HepG2 (cell line): ENCODE data around the gene MKS1. TPM values are rescaled to one million over a fixed set of nuclear protein-coding genes. Genes with fewer than 3 reads are reported as not detected.

Source experiments
- ATAC-seq: fragments of 200-7000 bp; cut with Tn5 transposase; 3 replicates; pipeline ENCODE4 v1.9.1; 2020; ENCODE audit warnings: mild to moderate bottlenecking, moderate library complexity
- BruUV-seq: library from RNA; stranded (reverse); fragments of 400-500 nt; replicated peaks from 2 replicates; lab custom pipeline; 2021; lab: Mats Ljungman, UMichigan
- CTCF ChIA-PET: fragments of 300-600 bp; formaldehyde crosslinking; extraction: SDS; loops from one replicate; lab custom pipeline; 2021; ENCODE audit warnings: low total read pairs, inconsistent platforms, low intra/inter-chr PET ratio; lab: Yijun Ruan, JAX
- POLR2A ChIA-PET: fragments of 350-600 bp; sonication (Branson Sonifier 250); formaldehyde crosslinking; loops from one replicate; lab custom pipeline; 2020; ENCODE audit warnings: antibody characterized with exemption, inconsistent platforms; lab: Yijun Ruan, JAX
- DNase-seq: peaks from one replicate; pipeline ENCODE4 v3.0.0-alpha.2; 2015; ENCODE audit warnings: low spot score
- FAIRE-seq: peaks from 3 replicates; lab custom pipeline; 2011; peaks lifted over from hg19 to GRCh38; lab: Jason Lieb, UNC
- H2AFZ ChIP-seq: one replicate; pipeline ENCODE4 v1.6.1; 2011; ENCODE audit warnings: low read length, inconsistent platforms
- H3K27ac ChIP-seq: fragments of 300-600 bp; 3 replicates; pipeline ENCODE4 v1.8.0; 2011; ENCODE audit warnings: mixed run types, mild to moderate bottlenecking, mixed read lengths, low read length, inconsistent platforms; ENCODE audit not compliant: insufficient read depth; ENCODE audit errors: extremely low read length
- H3K27me3 ChIP-seq, 2 experiments: fragments of 200-600 bp in 1 of 2; 2 replicates in 1 of 2; 3 replicates in 1 of 2; pipeline versions ENCODE4 v1.6.0 to v1.8.0; 2011; ENCODE audit warnings: low read length in 2 of 2, mild to moderate bottlenecking in 2 of 2, moderate library complexity in 2 of 2, inconsistent platforms in 1 of 2; ENCODE audit not compliant: insufficient read depth in 2 of 2, control insufficient read depth in 1 of 2
- H3K36me3 ChIP-seq, 2 experiments: fragments of 200-600 bp in 1 of 2; replicated peaks in 1 of 2; 2 replicates in 1 of 2; 3 replicates in 1 of 2; pipeline versions ENCODE4 v1.5.1 to v1.8.0; 2011; ENCODE audit warnings: low read length in 2 of 2, inconsistent platforms in 1 of 2; ENCODE audit not compliant: insufficient read depth in 2 of 2, control insufficient read depth in 1 of 2
- H3K4me1 ChIP-seq: 2 replicates; pipeline ENCODE4 v1.5.1; 2012; ENCODE audit warnings: low read length, inconsistent platforms; ENCODE audit not compliant: insufficient read depth
- H3K4me2 ChIP-seq: 2 replicates; pipeline ENCODE4 v1.6.0; 2011; ENCODE audit warnings: low read depth, low read length, inconsistent platforms
- H3K4me3 ChIP-seq, 3 experiments: fragments of 200-600 bp in 1 of 3; sonication (generic), shearing (Covaris generic) in 1 of 3; replicated peaks in 1 of 3; 2 replicates each; pipeline ENCODE4 v1.5.1; 2011 to 2016; ENCODE audit warnings: low read length in 3 of 3, inconsistent platforms in 2 of 3, low read depth in 2 of 3, mild to moderate bottlenecking in 2 of 3, control low read depth in 1 of 3, mixed read lengths in 1 of 3; ENCODE audit not compliant: insufficient read depth in 1 of 3
- H3K79me2 ChIP-seq: one replicate; pipeline ENCODE4 v1.6.1; 2011; ENCODE audit warnings: low read length, inconsistent platforms; ENCODE audit not compliant: insufficient read depth
- H3K9ac ChIP-seq: 2 replicates; pipeline ENCODE4 v1.6.0; 2011; ENCODE audit warnings: mild to moderate bottlenecking, low read depth, low read length, inconsistent platforms; ENCODE audit not compliant: insufficient read depth
- H3K9me3 ChIP-seq: 2 replicates; pipeline ENCODE4 v1.5.1; 2012; ENCODE audit warnings: mild to moderate bottlenecking, low read length
- H4K20me1 ChIP-seq: 2 replicates; pipeline ENCODE4 v1.6.0; 2011; ENCODE audit warnings: inconsistent platforms, mild to moderate bottlenecking, low read length, moderate library complexity; ENCODE audit not compliant: insufficient read depth
- AKAP8 ChIP-seq: sonication (generic); formaldehyde crosslinking; IDR thresholded peaks from 2 replicates; pipeline ENCODE4 v1.5.1; 2020; ENCODE audit warnings: mild to moderate bottlenecking, missing genetic modification reagents
- IKZF1 ChIP-seq: fragments of 450-650 bp; IDR thresholded peaks from 2 replicates; pipeline ENCODE4 v1.7.1; 2016
- KLF16 ChIP-seq, 2 experiments: sonication (generic) in 1 of 2; formaldehyde crosslinking in 1 of 2; IDR thresholded peaks; 2 replicates each; pipeline versions ENCODE4 v1.6.1 to v1.8.0; 2016 to 2023; ENCODE audit warnings: missing genetic modification reagents in 2 of 2, missing compliant biosample characterization in 1 of 2
- MBNL3 ChIP-seq: fragments of 250-450 bp; sonication (Bioruptor Pico); conservative IDR thresholded peaks from 2 replicates; pipeline ENCODE4 v1.8.0; 2022; ENCODE audit warnings: mild to moderate bottlenecking, inconsistent platforms
- POLR2G ChIP-seq: fragments of 200-400 bp; formaldehyde crosslinking; IDR thresholded peaks from 2 replicates; pipeline ENCODE4 v1.6.1; 2018; ENCODE audit warnings: mild to moderate bottlenecking, low read depth, low read length, moderate library complexity
- TARDBP ChIP-seq: sonication (generic); formaldehyde crosslinking; IDR thresholded peaks from 2 replicates; pipeline ENCODE4 v1.8.0; 2022; ENCODE audit warnings: mild to moderate bottlenecking, missing genetic modification reagents
- ZNF138 ChIP-seq: sonication (generic); formaldehyde crosslinking; IDR thresholded peaks from 2 replicates; pipeline ENCODE4 v1.5.0; 2020; ENCODE audit warnings: mild to moderate bottlenecking, low read depth, missing genetic modification reagents
- ZNF605 ChIP-seq: sonication (generic); formaldehyde crosslinking; IDR thresholded peaks from 2 replicates; pipeline ENCODE4 v1.8.0; 2022; ENCODE audit warnings: mild to moderate bottlenecking, missing genetic modification reagents
- ZNF629 ChIP-seq: sonication (generic); formaldehyde crosslinking; conservative IDR thresholded peaks from 2 replicates; pipeline ENCODE4 v1.5.0; 2020; ENCODE audit warnings: missing genetic modification reagents
- WGBS: methylation state at CpG from one replicate; pipeline ENCODE4 v1.1.6; 2017; ENCODE audit warnings: low lambda C conversion rate; 5-methylcytosine and 5-hydroxymethylcytosine counted together
- in situ Hi-C: cut with HindIII; loops from 2 replicates; pipeline ENCODE4 v1.10.0; 2017; ENCODE audit warnings: low pct_unique_long_range_greater_than_20kb; ENCODE audit not compliant: extremely low pct_ligation_motif_present
- intact Hi-C: fragments of 100-400 bp; cut with micrococcal nuclease; formaldehyde crosslinking; loops from one replicate; pipeline ENCODE4 v1.10.0; 2022; ENCODE audit not compliant: unreplicated experiment
- polyA plus RNA-seq, 8 experiments: library from polyadenylated mRNA; depleted of rRNA in 3 of 8; stranded (reverse) in 7 of 8; unstranded in 1 of 8; fragments of >200 nt; fragmentation: Illumina TruSeq in 4 of 8; extraction: Trizol in 4 of 8; gene quantifications; 2 replicates each; pipeline versions ENCODE4 v1.2.1 to v1.2.3, GENCODE V29; 2011 to 2016; ENCODE audit warnings: low read depth in 4 of 8, missing spikeins in 1 of 8, mixed read lengths in 1 of 8; ENCODE audit not compliant: insufficient read depth in 1 of 8
- total RNA-seq, 5 experiments: library from RNA; depleted of rRNA; stranded (reverse); fragments of >200 nt; fragmentation: Illumina TruSeq; extraction: Trizol; gene quantifications; 2 replicates each; pipeline ENCODE4 v1.2.3, GENCODE V29; 2016; ENCODE audit warnings: low read depth in 1 of 5
- TF ChIP-seq, protein P1 (sequence below): IDR thresholded peaks from 2 replicates; pipeline ENCODE4 v1.4.0; 2020; ENCODE audit warnings: mild to moderate bottlenecking, missing genetic modification reagents
- TF ChIP-seq, protein P2 (sequence below): IDR thresholded peaks from 2 replicates; pipeline ENCODE4 v1.6.1; 2016; ENCODE audit warnings: mild to moderate bottlenecking, missing biosample characterization, missing genetic modification reagents

Gene MKS1
- total and polyA plus RNA-seq, 2 of the 13 experiments (the other 11 are each of a cell fraction or from before 2014, with no cell fraction given) = 16.1 to 26.3 TPM

DNA sequence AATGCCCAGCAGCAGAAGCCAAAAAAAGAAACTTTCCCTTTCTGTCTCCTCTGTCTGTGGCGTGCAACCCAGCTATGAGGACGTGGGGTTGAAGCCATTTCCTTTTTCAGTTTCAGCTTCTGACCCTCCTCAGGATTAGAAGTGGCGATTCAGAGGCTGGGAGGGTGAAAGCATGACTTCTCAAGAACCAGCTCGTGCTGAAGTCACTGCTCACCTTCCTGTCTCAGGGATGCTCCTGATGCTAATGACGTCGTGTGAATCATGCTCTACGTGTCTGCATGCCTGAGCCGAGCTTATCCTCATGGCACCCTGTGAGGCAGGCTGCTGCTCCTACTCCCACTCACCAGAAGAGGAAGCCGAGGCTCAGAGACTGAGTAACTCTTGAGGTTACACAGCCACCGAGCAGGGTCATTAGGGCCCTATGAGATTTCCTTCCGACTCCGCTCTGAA lies 13.7 kb upstream of the MKS1 start (continued):
- TF ChIP-seq, protein P1, sequence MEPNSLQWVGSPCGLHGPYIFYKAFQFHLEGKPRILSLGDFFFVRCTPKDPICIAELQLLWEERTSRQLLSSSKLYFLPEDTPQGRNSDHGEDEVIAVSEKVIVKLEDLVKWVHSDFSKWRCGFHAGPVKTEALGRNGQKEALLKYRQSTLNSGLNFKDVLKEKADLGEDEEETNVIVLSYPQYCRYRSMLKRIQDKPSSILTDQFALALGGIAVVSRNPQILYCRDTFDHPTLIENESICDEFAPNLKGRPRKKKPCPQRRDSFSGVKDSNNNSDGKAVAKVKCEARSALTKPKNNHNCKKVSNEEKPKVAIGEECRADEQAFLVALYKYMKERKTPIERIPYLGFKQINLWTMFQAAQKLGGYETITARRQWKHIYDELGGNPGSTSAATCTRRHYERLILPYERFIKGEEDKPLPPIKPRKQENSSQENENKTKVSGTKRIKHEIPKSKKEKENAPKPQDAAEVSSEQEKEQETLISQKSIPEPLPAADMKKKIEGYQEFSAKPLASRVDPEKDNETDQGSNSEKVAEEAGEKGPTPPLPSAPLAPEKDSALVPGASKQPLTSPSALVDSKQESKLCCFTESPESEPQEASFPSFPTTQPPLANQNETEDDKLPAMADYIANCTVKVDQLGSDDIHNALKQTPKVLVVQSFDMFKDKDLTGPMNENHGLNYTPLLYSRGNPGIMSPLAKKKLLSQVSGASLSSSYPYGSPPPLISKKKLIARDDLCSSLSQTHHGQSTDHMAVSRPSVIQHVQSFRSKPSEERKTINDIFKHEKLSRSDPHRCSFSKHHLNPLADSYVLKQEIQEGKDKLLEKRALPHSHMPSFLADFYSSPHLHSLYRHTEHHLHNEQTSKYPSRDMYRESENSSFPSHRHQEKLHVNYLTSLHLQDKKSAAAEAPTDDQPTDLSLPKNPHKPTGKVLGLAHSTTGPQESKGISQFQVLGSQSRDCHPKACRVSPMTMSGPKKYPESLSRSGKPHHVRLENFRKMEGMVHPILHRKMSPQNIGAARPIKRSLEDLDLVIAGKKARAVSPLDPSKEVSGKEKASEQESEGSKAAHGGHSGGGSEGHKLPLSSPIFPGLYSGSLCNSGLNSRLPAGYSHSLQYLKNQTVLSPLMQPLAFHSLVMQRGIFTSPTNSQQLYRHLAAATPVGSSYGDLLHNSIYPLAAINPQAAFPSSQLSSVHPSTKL = no peak

DNA sequence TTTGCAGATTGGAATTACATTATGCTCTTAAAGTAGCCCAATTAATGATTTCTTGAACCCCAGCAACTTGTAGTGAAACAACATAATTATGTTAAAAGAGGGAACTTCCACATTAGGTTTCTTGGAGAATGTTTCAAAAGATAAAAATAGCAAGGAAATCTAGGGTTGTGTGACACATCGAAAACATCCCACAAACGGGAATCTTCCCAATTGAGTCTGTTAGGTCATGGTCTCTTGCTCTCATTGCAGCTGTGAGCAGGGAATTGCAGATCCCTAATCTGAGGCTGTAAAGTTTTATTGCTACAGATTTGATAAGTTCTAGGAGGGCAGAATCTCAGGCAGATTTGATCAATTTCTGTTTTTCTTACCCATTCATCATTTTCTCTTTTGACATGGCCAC lies 12.6 kb upstream of the MKS1 start:
- H3K9me3 ChIP-seq = no peaks in the 10 kb centered on the region
- no peaks in the 10 kb centered on the region for H4K20me1 ChIP-seq
- ChIA-PET POLR2A (no interaction called here), CTCF (no interaction called here)
- no peak overlapping the region for H2AFZ ChIP-seq
- ATAC-seq (no peak), DNase-seq (no peak), FAIRE-seq (no peak)
- no peak overlapping the region for H3K4me3 ChIP-seq
- WGBS = 4% methylated on average over 2 of the region's 2 CpGs
- no peak overlapping the region for H3K27ac ChIP-seq
- no peaks in the 10 kb centered on the region for H3K4me1 ChIP-seq
- H3K4me2 ChIP-seq = no peak overlapping the region
- intact Hi-C loops (no loop called here), in situ Hi-C loops (no loop called here)
- no peak overlapping the region for H3K9ac ChIP-seq
- BruUV-seq = no TSS peak
- TF ChIP-seq POLR2G (no peak), ZNF629 (no peak), ZNF605 (CRISPR knock-in tag) (no peak), ZNF138 (CRISPR knock-in tag) (no peak), TARDBP (CRISPR knock-in tag) (no peak), IKZF1 (no peak), MBNL3 (CRISPR knock-in tag) (no peak), KLF16 (CRISPR knock-in tag; IDR thresholded peaks at IDR 0.05) (no peak), AKAP8 (no peak)
- TF ChIP-seq, protein P2, sequence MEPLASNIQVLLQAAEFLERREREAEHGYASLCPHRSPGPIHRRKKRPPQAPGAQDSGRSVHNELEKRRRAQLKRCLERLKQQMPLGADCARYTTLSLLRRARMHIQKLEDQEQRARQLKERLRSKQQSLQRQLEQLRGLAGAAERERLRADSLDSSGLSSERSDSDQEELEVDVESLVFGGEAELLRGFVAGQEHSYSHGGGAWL (CRISPR knock-in tag) = no peak
- no peaks in the 10 kb centered on the region for H3K79me2 ChIP-seq
- peaks cover 1 to 41% of the 10 kb centered on the region in 2 experiments; a peak in 4 of 5 replicates for H3K27me3 ChIP-seq
- no peaks in the 10 kb centered on the region for H3K36me3 ChIP-seq
